HL-60 (cell line): ENCODE results near the gene RNF220.
A peak's percentile ranks its signal among the peaks of the same experiment; 100 is the strongest.

Experiments used
- DNase-seq, 2 experiments: peaks; one replicate each; pipeline ENCODE4 v3.0.0-alpha.2; 2010 to 2020; ENCODE audit warnings: low read depth in 1 of 2, low spot score in 1 of 2
- H3K27ac ChIP-seq: fragments of 250-450 bp; sonication (Bioruptor Pico); replicated peaks from 2 replicates; pipeline ENCODE4 v1.5.1; 2020; ENCODE audit warnings: mild to moderate bottlenecking, moderate library complexity
- H3K27me3 ChIP-seq: fragments of 250-450 bp; sonication (Bioruptor Pico); 2 replicates; pipeline ENCODE4 v1.5.1; 2021; ENCODE audit warnings: mild to moderate bottlenecking, moderate library complexity; ENCODE audit not compliant: insufficient read depth, poor library complexity, severe bottlenecking
- H3K4me3 ChIP-seq: replicated peaks from 2 replicates; pipeline ENCODE4 v1.5.1; 2011; ENCODE audit warnings: mild to moderate bottlenecking, control low read depth, low read length; ENCODE audit not compliant: insufficient read depth
- CTCF ChIP-seq: IDR thresholded peaks from one replicate; pipeline ENCODE4 v1.5.1; 2011; ENCODE audit warnings: low read length, control low read depth, inconsistent platforms; ENCODE audit not compliant: insufficient read depth
- GABPA ChIP-seq: IDR thresholded peaks from 2 replicates; pipeline ENCODE4 v1.6.1; 2012; ENCODE audit warnings: low read depth
- POLR2AphosphoS5 ChIP-seq: IDR thresholded peaks from 2 replicates; pipeline ENCODE4 v1.6.1; 2012; ENCODE audit warnings: low read depth
- REST ChIP-seq: IDR thresholded peaks from 2 replicates; pipeline ENCODE4 v1.6.1; 2012; ENCODE audit warnings: low read depth; ENCODE audit not compliant: insufficient replicate concordance
- SPI1 ChIP-seq: IDR thresholded peaks from 2 replicates; pipeline ENCODE4 v1.6.1; 2012; ENCODE audit warnings: low read depth, mild to moderate bottlenecking, borderline replicate concordance

The RNF220 gene

DNA sequence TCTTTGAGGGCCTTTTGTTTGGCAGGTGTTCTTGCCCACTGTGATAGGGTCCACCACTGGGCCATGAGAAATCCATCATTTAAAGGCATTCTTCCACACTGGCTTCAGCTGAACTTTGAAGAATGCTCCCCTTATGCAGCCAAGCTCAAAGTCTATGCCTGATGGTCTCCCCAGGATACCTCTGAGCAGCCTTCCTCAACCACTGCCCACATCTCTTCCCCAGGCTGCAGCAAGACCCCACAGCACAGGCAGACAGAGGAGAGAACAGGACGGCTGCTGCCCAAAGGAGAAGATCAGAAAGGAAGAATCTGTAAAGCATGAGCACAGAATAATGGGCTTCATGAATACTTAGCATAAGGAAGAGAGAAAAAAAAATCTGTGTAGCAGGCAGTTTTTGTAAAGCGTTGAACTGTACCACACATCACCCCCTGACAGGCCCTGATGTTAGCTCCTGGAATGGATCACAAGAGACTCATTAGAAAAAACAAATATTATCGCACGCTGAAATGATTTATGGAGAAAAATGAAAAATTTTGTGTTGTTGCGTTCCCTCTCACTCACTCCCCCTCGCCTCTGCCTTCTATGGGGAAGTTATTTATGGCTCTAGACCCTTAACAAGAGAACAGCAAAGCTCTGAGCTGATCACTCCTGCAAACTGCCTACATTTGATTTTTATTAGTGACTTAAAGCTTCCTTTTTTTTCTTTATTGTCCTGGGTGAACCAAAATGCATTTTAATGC is 135.1 kb downstream of the RNF220 start:
- TF ChIP-seq REST (no peak), SPI1 (no peak), CTCF (no peak), GABPA (no peak), POLR2AphosphoS5 (no peak)
- H3K27ac ChIP-seq, result no peak overlapping the region
- no peaks in the 10 kb centered on the region for H3K27me3 ChIP-seq
- DNase-seq, result no peak
- no peak overlapping the region for H3K4me3 ChIP-seq

- DNase-seq, result no peak
- TF ChIP-seq REST (no peak), SPI1 (no peak), CTCF (no peak), GABPA (no peak), POLR2AphosphoS5 (no peak)
- Histone ChIP-seq H3K27ac (no peak overlapping the region), H3K27me3 (no peaks in the 10 kb centered on the region), H3K4me3 (no peak overlapping the region)
Measured at GRCh38 chr1:44542420-44543063, 137.5 kb downstream of the RNF220 start.

DNA sequence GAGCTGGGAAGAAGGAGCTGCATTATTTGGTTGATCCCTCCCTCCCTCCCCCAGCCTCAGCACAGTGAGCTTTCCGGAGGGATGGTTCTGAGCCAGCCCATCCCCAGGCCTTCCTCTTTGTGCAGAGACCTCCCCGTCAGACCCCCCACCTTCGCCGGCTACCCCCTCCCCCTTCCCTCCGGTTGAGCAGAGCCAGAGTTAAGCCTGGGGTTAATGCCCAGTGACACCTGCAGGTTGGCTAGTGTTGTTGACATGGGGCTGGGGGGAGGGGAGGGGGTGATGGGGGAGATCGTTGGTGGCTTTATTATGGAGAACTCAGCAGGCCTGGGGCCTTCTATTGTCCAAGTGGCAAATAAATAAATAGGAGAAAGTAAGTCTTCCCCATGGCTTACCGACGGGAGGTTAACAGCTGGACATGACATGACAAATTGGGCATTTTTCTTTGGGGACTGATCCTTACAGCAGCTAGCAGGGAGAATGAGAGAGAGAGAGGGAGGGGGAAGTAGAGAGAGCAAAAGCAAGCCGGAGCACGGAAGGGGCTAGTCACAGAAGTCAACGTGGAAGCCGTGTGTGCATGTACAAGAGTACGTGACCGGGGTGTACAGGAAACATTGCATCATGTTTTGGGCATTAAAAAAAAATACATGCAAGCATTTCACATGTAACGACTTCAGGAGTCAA is 138.1 kb downstream of the RNF220 start:
- peak; percentile 24 to 58 for DNase-seq
- Histone ChIP-seq H3K27ac (no peak overlapping the region), H3K27me3 (no peaks in the 10 kb centered on the region), H3K4me3 (no peak overlapping the region)
- TF ChIP-seq REST (no peak), SPI1 (no peak), CTCF (no peak), POLR2AphosphoS5 (no peak), GABPA (no peak)
